ENCODE data around the gene MRPL48.

DNA sequence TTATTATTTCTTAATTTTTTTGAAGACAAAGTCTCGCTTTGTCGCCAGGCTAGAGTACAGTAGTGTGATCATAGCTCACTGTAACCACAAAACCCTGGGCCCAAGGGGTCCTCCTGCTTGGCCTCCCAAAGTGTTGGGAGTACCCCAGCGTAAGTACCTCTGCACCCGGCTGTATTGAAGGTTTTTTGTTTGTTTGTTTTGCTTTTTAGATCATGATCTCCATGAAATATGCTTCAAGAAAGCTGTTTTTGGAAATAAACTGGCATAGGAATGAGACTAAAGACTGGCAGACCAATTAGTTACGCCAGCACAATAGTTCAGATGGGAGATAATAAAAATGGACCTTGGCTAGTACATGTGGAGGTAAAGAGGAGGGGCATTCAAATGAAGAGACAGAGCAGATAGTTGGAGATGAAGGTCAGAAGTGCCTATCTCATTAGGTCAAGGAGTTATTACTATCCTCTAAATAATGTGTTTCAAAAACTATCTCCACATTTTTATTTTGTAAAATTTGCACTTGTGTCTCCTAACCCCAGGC, 4.1 kb upstream of the MRPL48 start:
- no peak for TF ChIP-seq ZNF274 (IDR thresholded peaks at IDR 0.05; ENCODE audit: borderline replicate concordance, extremely low read depth, low read length)
- TF ChIP-seq, protein P1, sequence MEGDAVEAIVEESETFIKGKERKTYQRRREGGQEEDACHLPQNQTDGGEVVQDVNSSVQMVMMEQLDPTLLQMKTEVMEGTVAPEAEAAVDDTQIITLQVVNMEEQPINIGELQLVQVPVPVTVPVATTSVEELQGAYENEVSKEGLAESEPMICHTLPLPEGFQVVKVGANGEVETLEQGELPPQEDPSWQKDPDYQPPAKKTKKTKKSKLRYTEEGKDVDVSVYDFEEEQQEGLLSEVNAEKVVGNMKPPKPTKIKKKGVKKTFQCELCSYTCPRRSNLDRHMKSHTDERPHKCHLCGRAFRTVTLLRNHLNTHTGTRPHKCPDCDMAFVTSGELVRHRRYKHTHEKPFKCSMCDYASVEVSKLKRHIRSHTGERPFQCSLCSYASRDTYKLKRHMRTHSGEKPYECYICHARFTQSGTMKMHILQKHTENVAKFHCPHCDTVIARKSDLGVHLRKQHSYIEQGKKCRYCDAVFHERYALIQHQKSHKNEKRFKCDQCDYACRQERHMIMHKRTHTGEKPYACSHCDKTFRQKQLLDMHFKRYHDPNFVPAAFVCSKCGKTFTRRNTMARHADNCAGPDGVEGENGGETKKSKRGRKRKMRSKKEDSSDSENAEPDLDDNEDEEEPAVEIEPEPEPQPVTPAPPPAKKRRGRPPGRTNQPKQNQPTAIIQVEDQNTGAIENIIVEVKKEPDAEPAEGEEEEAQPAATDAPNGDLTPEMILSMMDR (IDR thresholded peaks at IDR 0.05; ENCODE audit: control extremely low read depth in 1 of 3, insufficient read depth in 1 of 3, low read depth in 1 of 3, low read length in 3 of 3) = no peak
- no peak for TF ChIP-seq POLR2AphosphoS5 (IDR thresholded peaks at IDR 0.05; ENCODE audit: low read depth, low read length)
- no peak for TF ChIP-seq EZH2 (IDR thresholded peaks at IDR 0.05; ENCODE audit: low read depth, low read length, severe bottlenecking)
- TF ChIP-seq SIRT6 (IDR thresholded peaks at IDR 0.05; ENCODE audit: low read length) = no peak
- TF ChIP-seq JUN (IDR thresholded peaks at IDR 0.05; ENCODE audit: low read depth, low read length) = no peak
- TF ChIP-seq CBX8 (IDR thresholded peaks at IDR 0.05; ENCODE audit: borderline replicate concordance, low read depth, low read length) = no peak
- TF ChIP-seq, protein P2, sequence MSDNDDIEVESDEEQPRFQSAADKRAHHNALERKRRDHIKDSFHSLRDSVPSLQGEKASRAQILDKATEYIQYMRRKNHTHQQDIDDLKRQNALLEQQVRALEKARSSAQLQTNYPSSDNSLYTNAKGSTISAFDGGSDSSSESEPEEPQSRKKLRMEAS (IDR thresholded peaks at IDR 0.05) = no peak
- no peak for TF ChIP-seq YY1 (IDR thresholded peaks at IDR 0.05; ENCODE audit: low read depth, low read length)
- TF ChIP-seq CREB1 (IDR thresholded peaks at IDR 0.05) = no peak
- TF ChIP-seq EGR1 (IDR thresholded peaks at IDR 0.05; ENCODE audit: borderline replicate concordance, low read depth, low read length) = no peak
